ENCODE data around the gene PPEF2.

DNA sequence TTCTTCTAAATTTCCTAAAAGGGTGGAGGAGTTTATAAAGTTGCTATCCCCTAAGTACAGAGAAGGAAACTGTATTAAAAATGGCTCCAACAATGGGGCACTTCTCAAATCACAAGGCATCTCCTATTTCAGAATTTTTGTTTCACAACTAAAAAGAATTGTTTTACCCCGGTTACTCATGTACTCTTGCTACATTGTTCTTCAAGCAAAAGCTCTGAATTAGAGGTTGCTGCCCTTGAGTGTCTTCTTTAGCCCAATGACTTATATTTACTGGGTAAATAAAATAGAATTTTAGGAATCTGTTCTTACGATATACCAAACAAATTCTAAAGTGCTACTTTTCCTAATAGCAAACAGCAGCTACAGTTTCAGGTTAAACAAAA is 67.5 kb downstream of the PPEF2 start:
- TF ChIP-seq EZH2 (IDR thresholded peaks at IDR 0.05; ENCODE audit: low read depth) = no peak
- TF ChIP-seq, protein P1, sequence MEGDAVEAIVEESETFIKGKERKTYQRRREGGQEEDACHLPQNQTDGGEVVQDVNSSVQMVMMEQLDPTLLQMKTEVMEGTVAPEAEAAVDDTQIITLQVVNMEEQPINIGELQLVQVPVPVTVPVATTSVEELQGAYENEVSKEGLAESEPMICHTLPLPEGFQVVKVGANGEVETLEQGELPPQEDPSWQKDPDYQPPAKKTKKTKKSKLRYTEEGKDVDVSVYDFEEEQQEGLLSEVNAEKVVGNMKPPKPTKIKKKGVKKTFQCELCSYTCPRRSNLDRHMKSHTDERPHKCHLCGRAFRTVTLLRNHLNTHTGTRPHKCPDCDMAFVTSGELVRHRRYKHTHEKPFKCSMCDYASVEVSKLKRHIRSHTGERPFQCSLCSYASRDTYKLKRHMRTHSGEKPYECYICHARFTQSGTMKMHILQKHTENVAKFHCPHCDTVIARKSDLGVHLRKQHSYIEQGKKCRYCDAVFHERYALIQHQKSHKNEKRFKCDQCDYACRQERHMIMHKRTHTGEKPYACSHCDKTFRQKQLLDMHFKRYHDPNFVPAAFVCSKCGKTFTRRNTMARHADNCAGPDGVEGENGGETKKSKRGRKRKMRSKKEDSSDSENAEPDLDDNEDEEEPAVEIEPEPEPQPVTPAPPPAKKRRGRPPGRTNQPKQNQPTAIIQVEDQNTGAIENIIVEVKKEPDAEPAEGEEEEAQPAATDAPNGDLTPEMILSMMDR (conservative IDR thresholded peaks at IDR 0.05) = no peak

Measured in PC-9 (cell line).